Hematopoietic multipotent progenitor cell treated with erythropoietin and hydrocortisone succinate and interleukin-3 and kit ligand, for 6 days (in vitro differentiated cells): ENCODE data around the gene KIAA1671.
"Not testable (repeated sequence)": the region's sequence is repeated elsewhere in the genome, so short reads cannot be mapped to it uniquely, and the experiment has no call there.

Experiments
- DNase-seq: peaks from one replicate; pipeline ENCODE4 v3.0.0-alpha.2; 2015

The KIAA1671 gene

DNA sequence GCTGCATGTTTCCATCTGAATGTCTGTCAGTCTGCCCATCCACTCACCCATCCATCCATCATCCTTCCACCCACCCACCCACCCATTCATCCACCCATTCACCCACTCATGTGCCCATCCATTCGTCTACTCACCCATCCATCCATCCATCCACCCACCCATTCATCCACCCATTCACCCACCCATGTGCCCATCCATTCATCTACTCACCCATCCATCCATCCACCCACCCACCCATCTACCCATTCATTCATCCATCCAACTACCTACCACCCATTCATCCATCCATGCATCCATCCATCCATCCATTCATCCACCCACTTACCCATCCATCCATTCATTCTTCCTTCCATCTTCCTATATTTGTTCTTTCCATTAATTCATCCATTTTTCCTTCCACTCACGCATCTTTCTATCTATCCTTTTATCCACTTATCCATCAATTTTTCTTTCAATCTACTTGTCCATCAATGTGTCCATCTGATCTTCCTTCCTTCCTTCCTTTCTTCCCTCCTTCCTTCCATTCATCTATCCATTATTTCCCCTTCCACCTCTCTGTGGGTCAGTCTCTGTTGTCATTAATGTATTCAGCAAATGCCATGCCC is 255.1 kb downstream of the KIAA1671 start:
- no peak for DNase-seq

DNA sequence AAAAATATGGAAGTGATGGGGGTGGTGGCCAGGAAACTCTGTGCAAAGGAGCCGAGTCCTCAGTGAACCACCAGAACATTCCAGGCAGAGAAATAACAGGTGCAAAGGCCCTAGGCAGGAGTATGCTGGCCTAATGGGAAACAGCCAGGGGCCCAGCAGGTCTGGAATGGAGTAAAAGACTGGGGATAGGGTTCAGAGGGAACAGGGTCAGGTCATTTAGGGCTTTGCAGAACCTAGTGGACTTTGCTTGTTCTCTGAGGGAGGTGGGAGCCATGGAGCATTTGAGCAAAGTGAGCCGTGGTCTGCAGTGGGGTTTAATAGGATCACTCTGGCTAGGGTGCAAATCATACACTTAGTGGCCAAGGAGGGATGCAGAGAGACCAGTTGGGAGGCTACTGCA is 255.8 kb downstream of the KIAA1671 start:
- no peak for DNase-seq

- DNase-seq = no peak
Measured at GRCh38 chr22:25208743-25209505, 256.4 kb downstream of the KIAA1671 start.

DNA sequence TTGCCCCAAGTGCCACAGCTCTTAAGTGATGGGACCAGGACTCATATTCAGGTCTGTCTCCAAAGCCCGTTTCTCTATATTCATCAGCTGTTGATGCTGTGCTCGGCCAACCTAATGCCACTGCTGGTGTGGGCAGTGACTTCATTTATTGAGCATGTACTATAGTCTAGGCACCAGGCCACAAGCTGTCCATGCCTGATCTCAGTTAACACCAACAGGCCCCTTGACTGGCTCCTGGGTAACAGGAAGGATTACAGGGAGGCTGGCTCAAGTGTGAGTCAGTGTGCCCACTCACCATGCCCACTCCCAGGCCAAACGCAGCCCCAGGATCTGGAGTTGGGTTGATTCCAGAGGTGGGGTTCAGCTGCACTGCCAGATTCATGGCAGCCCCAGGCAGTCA is 258.3 kb downstream of the KIAA1671 start:
- no peak for DNase-seq

DNA sequence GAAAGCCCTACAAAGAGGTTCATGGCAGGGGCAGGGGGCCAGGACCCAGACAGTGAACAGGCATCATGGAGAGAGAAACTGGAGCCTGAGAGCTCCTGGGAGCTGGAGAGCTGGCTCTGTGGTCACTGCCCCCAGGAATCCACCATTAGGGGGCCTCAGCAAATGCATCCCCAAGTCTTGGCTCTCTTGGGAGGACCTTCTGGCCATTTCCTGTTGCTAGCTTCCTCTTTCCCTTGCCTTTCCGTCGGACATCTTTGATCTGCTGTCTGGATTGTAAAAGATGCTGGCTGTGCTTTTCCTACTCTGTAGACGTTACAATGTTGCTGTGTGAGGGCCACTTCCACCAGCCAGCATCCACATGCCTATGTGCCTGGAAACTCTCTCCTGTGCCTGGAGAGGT is 259.8 kb downstream of the KIAA1671 start:
- DNase-seq = no peak

DNA sequence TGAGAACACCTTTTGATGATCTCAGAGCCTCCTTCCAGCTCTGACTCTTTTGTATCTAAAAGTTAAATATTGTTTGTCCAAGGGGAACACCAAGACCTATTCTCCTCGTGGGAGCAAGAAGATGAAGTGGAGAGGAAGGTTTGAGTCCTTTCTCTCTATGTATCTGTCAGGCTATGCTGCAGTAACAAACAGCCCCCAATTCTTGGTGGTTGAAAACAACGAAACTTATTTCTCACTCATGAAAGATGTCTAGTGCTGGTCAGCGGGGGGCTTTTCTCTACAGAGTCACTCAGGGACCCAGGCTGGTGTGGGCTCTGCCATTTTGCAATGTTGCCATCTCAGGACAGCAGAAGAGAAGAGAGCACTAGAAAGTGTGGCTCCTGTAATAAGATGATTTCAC is 260.7 kb downstream of the KIAA1671 start:
- DNase-seq = no peak

- no peak for DNase-seq
Measured at GRCh38 chr22:25216230-25216629, 263.7 kb downstream of the KIAA1671 start.

DNA sequence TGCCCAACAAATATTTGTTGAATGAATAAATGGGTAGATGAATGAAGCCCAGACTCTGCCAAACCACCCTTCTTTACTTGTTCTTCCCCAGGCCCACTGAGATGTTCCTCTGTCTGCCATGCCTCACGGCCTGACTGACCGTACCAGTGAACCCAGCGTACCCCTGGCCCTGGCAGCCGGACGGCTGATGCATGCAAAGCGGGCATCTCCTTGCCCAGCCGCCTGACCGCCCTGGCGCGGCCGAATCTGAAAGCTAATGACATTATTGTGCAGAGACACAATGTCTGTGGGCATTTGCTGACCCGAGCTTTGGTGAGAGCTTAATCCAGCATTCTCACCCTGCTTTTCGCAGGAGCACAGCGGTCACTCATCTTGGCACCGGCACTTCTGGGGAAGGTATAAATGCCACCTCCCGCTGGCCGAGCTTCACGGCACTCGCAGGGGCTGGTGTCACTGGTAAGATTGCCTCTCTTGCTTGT is 266.7 kb downstream of the KIAA1671 start, which contains the start of gene CRYBB2:
Gene CRYBB2 (plus strand): TSS at position 429 of the 479 bp plus-strand sequence. CDS start 1,791 bp downstream, outside the sequence.
- DNase-seq = no peak

- no peak for DNase-seq
Measured at GRCh38 chr22:25219948-25220442, 267.5 kb downstream of the KIAA1671 start.

GRCh38 chr22:25221790-25222189 is 269.3 kb downstream of the KIAA1671 start:
- DNase-seq = no peak

GRCh38 chr22:25223269-25223850 is 270.8 kb downstream of the KIAA1671 start:
- DNase-seq = no peak

DNA sequence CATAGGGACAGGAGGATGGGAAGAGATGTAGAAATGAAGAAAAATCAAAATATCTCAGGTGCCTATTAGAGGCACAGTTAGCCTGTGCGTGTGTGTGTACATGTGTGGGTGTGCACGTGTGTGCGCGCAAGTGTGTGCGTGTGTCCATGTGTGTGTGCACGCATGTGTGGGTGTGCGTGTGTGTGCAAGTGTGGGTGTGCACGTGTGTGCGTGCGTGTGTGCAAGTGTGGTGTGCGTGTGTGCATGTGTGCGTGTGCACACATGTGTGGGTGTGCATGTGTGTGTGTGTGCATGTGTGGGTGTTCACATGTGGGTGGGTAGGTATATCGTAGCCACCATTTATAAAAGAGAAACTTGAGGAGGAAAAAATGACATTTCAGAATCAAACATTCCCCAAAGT is 276.3 kb downstream of the KIAA1671 start:
- no peak for DNase-seq

DNA sequence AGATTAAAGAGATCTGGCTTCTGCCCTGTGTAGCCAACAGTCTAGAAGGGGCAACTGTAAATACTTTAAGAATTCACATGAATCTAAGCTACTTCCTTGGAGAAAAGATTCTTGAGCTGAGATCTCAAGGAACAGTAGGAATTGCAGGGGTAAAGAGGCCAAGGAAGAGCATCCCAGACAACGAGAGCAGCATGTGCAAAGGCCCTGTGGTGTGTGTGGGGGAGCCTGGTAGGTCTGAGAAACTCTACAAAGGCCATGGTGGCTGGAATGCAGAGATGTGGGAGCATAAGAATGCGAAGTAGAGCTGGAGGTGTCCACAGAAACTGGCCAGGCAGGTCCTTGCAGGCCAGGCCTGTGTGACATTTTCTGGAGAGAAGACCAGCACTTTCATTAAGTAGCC is 278.2 kb downstream of the KIAA1671 start:
- not testable (repeated sequence) for DNase-seq

DNA sequence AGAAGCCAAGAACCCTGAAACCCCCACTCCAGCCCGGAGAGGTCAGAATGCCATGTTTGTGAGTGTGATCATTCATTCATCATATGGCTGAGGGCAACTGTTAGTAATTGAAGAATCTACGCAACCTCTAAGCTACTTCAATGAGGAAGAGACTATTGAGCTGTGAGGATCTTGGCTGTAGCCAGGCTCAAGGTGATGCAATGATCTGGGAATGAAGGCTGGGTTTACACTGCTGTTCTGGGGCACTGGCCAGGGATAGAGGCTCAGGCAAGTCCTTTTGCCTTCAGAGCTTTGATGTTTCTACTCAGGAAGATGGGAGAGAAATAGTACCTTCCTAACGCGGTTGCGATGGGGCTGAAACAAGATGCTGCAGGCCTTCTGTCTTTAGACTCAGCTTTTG is 279.8 kb downstream of the KIAA1671 start:
- DNase-seq = no peak

GRCh38 chr22:25233706-25234105 is 281.2 kb downstream of the KIAA1671 start:
- DNase-seq = not testable (repeated sequence)

DNA sequence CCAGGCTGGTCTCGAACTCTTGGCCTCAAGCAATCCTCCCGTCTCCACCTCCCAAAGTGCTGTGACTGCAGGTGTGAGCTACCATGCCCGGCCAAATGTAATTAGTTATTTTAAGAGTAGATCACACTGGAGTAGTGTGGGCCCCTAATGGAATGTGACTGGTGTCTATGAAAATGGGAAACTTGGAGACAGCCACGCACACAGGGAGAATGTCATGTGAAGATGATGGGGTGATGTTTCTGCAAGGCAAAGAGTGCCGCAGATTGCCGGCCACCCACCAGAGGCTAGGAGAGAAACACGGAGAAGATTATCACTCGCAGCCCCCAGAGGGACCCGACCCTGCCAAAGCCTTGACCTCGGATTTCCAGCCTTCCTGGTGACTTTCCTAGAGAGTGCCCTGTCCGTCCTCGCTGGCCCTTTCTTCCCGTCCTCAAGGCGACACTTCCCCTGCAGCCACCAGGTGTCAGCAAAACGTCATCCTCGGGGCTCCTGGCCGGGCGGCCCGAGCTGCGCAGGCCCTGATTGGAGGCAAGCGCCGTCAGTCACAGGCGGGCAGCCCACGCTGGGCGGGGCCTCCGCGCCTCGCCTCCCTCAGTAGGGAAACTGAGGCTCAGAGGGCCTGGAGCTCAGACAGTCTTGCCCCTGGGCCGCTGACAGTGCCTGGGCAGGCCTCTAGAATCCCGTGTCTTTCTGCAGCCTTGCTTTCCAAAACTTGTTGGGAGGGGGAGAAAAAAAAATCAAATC is 283.2 kb downstream of the KIAA1671 start:
- DNase-seq = peak; percentile 80

GRCh38 chr22:25236417-25236816 is 283.9 kb downstream of the KIAA1671 start:
- no peak for DNase-seq

DNA sequence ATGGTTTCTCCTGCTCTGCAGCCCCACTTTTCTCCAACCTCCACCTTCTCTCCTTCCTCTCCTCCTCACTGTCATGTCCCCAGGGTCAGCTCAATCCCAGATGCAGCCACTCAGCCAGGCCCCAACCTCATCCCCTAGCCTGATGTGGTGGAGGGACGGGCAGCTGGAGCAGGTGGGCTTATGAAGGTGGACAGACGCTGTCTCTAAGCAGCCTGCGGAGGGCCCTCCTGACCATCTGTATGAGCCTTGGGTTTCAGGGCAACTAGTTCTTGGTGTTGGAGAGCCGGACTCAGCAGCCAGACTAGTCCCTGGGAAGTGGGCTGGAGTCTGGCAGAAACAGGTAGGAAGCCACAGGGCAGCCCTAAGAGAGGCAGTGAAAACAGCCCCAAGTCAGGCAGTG is 285.0 kb downstream of the KIAA1671 start:
- no peak for DNase-seq

GRCh38 chr22:25238058-25238457 is 285.5 kb downstream of the KIAA1671 start:
- DNase-seq = not testable (repeated sequence)
